ENCODE data around the gene CAMKK2.
"Not testable (repeated sequence)": the region's sequence is repeated elsewhere in the genome, so short reads cannot be mapped to it uniquely, and the experiment has no call there.

The CAMKK2 gene

DNA sequence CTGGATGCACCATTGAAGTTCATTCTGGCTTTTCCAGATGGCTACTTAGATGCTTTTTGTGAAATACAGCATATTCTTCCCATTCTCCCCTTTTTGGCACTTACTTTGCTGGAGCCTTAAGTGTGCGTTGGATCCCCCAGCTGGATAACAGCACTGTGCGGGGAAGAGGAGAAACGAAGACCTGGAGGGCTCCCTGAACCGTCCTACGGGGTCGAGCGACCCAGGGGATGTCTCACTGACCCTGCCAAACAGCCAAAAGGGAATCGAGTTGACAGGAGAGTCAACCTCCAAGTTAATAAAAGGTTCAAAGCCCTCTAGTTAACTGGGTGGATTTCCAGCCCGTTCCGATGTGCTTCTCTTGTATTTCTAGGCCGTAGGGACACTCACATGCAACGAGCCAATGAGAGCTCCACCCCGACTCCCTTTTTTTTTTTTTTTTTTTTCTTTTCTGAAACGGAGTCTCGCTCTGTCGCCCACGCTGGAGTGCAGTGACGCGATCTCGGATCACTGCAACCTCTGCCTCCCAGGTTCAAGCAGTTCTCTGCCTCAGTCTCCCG lies 1.0 kb upstream of the CAMKK2 start:
- DNase-seq, result no peak

DNA sequence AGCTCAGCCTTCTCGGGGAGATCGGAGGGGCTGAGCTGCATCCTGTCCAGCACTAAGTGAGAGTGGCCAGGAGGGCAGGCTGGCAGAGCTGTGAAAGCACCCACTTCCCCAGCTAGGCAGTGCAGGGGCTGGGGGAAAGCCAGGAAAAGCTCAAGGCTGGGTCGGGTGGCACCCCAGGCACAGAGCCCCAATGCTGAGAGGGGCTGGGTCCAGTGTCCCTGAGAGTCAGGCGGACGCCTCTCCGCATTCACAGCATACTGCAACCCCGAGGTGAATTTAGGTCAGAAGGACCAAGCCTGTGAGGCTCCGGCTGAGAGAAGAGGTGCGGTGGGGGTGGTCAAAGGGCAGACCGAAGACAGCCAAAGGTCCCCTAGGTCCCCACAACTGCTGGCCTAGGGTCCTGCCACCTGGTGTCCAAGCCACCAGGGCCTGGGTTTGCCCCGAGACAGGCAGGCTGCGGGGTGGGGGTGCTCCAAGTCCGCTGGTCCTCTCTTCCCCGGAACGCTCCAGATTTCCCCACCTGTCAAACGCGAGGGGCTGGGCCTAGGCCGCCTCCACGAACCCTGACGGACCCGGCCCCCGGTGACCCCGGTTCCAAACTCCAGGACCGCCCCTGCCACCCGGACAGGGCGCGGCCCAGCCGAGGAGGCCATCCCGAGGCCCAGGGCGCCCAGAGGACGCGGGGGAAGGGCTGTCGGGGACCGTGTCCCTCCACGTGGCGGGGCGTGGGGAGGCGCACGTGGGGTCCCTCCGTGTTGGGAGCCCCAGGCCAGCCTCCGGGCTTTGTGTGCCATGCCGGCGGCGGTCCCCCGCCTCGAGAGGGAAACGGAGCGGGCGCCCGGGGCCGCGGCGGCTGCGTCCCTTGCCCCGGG lies 527 bp downstream of the CAMKK2 start:
- DNase-seq, result no peak

DNA sequence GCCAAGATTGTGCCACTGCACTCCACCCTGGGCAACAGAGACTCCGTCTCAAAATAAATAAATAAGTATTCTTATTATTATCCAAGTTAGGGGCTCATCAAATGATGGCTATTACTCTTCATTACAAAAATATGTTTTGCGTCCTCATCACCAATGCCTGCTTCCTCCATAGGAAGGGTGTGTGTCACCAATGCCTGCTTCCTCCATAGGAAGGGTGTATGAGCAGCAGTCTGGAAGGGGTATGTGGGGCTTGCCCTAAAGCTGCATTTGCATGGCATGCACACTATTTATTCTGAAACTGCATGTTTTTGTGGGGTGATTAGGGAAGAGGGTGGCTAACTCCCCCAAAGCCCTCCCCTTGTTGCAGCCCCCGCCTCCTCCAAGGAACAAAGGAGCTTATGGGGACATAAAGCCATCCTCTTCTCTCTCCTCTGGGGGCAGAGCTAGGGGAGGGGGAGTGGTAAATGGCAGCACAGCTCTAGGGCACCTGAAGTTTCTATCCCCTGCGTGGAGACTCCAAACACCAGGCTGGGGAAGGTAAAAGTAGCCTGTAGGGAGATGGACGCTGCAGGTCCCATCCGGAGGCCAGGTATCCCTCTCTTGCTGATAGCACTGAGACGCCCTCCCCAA lies 1.3 kb downstream of the CAMKK2 start:
- DNase-seq, result no peak

DNA sequence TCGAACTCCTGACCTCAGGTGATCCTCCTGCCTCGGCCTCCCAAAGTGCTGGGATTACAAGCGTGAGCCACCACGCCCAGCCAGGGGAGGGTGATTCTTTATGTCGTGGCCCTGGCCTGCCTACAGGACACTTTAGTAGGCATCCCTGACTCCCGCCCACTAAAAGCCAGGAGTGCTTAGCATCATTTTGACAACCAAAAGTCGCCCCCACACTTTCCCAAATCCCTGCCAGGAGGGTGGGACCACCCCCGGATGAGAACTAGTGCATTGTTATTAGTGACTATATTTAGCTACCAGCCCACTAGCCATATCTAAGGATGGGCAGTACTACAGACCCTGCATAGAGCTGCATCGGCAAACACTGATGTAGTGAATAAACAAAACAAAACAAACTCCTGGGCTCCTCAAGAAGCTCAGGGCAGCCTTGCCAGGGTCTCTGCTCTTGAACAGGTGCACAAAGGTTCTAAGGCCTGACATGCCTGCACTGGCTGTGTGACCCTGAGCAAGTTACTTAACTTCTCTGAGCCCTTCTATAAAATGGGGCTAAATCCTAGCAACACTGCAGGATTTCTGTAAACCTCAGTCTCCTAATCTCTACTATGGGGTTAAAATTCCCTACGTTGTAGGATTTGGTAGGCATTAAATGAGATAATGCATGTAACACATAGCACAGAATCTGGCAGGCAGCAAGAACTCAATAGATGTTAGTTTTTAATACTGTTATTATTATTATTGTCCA lies 2.2 kb downstream of the CAMKK2 start:
- no peak for DNase-seq

DNA sequence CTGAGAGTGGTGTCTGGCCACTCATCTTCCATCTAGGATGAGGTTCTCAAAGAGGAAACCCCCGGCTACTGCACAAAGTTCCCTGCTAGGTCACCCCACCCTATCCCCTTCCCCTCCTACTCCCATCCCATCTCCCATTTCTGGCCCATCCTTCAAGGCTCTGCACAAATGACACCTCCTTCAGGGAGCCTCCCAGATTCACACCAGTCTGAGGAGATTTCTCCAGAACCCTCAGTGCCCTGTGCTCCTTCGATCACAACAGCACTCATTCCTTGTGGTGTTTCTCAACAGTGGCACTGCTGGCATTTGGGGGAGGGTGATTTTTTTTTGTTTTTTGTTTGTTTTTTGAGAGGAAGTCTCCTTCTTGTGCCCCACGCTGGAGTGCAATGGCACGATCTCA lies 2.9 kb downstream of the CAMKK2 start:
- no peak for DNase-seq

DNA sequence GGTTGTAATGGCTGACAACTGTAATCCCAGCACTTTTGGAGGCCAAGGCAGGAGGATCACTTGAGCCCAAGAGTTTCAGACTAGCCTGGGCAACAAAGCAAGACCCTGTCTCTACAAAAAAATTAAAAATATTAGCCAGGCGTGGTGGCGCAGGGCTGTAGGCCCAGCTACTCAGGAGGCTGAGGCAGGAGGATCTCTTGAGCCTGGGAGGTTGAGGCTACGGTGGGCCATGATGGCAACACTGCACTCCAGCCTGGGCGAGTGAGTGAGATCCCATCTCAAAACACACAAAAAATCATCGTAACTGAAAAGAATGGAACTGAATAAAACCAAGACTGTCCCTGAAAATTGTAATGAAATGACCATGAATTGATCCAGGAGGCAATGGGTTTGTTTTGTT lies 6.1 kb downstream of the CAMKK2 start:
- DNase-seq, result no peak

DNA sequence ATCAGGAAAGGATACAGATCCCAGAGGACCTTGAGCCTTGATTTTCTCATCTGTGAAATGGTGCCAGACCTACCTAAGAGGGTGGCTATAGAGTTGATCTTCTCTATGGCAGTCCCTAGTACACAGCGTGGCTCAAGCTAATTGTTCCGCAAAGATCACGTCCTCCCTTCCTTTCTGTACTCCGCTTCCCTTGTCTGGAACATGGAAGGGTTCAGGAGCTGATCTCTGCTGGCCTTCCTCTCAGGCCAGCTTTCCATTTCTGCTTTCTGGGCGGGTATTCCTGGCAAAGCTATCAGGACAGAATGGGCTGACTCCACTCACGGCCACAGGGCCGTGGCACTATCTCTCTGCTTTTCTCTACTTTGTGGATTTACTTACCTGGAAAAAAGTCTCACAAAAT lies 6.5 kb downstream of the CAMKK2 start:
- no peak for DNase-seq

DNA sequence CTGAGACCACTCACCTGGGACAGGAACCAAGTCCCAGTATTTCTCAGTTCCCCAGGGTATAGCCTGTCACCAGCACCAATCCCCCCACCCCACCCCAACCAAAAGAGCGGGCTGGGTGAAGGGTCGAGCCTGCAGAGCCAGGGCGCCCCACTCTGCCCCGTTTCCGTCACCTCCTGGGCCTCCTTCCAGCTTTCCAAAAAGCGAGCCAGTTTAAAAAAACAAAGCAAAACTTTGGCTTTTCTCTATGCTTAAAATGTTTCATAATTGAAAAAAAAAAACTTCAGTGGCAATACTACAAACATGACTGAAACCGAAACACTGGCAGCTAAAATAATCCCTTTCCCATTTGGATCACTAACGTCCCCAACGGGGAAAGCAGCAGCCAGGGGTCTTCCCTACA lies 7.5 kb downstream of the CAMKK2 start:
- DNase-seq, result no peak

DNA sequence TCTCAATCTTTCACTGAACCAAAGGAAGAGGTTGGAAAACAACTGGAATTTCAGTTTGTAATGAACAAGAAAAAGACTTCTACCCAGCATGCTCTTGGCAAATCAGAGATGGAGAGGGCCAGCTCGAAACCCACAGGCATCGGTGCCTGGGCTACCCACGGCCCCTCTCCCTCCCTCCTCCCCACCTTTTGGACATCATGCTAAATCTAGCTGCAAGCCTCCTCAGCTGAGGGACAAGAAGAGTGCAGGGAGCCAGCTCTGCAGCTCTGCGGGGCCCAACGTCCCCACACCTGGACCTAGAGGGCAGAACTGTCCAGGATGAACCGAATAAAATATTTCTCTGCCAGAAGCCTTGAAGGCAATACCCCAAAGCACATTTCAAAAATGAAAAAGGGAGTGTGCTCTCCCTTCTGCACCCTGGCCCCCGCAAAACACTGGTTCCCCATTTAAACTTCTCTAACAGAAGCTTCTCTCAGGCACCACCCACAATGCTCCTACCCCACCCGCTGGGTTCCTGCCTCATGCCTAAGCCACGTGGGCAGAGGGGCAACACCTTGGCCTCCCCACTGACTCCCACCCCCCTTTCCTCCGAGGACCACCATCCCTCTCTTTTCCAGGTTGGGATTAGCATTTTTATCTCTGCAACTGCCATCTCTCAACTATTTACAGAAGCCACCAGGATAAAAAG lies 8.2 kb downstream of the CAMKK2 start:
- no peak for DNase-seq

DNA sequence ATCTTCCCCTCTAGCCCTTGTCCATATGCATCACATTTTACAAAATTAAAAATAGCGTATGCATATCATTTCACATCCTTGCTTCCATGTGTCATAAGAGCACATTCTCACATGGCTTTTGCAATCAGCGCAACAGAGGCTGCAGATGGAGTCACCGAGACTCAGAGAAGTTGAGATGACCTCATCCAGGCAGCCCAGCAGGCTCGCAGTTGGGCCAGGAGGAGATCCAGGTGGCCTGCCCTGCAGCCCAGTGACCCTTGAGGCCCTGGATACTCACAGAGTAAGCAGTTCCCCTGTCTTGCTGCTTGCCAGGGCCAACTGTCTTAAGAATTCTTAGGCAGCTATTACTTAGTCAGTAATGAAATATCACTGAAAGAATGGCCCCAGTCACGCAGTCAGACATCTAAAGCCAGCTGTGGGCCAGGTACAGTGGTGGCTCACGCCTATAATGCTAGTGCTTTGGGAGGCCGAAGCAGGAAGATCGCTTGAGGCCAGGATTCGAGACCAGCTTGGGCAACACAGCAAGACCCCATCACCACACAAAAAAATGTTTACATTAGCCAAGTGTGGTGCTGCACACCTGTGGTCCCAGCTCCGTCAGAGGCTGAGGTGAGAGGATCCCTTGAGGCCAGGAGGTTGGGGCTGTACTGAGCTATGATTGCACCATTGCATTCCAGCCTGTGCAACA lies 9.1 kb downstream of the CAMKK2 start:
- no peak for DNase-seq

DNA sequence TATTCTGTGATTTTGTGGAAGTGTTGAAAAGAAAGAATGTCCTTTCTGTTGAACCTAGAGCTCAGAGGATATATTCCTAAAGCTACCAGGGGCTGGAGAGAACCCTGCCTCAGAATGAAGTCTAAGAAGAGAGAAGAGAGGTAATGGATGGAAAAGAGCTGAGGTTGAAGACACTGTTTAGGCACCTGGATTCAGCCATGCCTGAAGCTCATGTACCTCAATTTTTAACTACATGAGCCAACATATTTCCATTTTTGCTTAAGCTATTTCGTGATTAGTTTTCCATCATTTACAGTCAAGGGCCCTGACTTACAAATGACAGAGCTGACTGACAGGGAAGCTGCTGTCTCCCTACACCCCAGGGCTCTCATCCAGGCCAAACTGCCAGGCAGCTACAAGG lies 10.7 kb downstream of the CAMKK2 start:
- no peak for DNase-seq

DNA sequence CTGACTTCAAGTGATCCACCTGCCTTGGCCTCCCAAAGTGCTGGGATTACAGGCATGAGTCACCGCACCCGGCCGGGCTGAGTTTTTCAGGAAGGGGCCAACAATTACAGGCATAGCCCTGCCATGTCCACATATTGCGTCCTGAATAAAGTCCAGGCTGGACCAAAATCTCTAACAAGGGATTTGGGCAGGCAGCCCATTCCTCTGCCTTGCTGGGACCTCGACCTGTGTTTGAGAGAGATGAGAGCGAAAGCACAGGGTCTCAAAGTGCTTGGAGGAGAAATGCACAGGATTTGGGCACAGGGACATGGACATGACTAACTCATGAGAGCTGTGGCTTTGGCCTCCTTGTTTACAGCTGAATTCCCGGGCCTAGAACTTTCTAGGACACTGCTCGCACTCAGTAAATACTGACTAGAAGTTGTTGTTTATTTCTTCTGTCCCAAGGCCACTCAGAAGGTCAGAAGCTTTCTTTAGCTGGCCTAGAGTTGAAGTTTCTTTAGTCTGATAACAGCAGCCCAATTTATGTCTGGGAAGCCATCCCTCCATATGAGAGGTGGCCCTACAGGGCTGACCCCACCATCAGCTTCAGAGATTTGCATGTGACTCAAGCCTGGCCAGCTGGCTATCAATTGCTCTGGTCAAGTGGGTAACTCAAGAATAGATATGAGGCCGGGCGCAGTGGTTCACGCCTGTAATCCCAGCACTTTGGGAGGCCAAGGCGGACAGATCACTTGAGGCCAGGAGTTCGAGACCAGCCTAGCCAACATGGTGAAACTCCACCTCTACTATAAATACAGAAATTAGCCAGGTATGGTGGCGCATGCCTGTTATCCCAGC lies 11.7 kb downstream of the CAMKK2 start:
- DNase-seq, result no peak

DNA sequence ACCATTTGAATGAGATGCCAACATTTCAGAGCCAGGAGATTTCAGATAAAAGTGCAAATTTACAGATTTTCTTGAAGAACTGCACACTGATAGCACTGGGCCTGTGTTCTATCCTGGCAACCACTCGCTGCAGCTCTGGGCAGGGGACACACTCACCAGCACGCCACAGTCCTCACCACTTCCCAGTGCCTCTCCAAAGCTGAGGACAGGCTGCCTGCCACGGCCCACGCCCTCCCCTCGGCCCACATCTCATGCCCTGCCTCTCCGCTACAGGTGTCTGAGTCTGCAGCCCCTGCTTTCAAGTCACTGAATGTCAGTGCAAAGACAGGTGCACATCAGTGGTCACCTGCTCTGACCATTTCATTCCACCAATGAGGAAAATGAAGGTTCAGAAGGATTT lies 12.7 kb downstream of the CAMKK2 start:
- DNase-seq, result no peak

DNA sequence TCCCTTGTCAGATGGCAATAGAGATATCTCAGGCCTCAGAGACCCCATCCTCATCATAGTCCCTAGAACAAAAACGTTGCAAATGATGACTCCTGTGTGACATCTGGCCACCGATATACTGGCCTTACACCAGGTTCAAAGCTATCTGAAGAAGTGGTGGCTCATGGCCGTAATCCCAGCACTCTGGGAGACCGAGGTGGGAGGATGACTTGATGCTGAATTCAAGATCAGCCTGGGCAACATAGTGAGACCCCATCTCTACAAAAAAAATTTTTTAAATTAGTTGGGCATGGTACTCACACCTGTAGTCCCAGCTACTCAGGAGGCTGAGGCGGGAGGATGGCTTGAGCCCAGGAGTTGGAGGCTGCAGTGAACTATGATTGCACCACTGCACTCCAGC lies 13.1 kb downstream of the CAMKK2 start:
- no peak for DNase-seq

DNA sequence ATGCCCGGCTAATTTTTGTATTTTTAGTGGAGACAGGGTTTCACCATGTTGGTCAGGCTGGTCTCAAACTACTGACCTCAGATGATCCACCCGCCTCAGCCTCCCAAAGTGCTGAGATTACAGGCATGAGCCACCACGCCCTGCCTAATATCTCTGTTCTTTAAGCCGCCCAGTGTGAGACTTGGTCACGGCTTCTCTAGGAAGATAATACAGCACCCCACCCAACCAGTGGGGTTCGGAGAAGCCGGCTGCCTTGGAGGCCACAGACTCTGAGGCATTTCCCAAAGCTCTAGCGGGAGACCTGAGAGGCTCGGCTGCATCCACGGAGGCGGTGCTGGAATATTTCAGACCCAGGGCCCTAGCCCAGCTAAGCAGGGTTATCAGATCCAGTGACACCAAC lies 13.6 kb downstream of the CAMKK2 start:
- not testable (repeated sequence) for DNase-seq

DNA sequence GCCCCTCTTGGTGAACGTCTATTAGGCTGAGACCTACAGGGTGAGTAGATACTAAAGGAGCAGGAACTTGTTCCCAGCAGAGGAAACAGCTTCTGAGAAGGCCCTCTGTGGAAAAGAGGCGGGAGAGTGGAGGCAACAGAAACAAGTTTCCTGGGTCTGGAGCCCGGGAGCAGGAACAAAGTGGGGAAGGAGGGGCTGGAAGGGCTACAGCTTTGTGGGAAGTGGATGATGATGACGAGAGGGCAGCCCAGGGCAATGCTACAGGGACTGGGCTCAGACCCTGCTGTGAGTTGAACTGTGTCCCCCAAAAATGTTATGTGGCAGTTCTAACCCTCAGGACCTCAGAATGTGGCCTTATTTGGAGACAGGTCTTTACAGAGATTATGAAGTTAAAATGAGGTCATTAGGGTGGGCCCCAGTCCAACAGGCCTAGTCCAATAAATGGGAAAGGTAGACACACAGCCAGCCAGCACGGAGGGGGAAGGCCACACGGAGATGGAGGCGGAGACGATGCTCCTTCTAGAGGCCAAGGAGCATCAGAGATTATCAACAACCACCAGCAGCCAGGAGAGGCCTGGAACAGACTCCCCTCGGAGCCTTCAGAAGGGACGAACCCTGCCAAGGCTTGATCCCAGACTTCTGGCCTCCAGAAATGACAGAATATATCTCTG lies 14.3 kb downstream of the CAMKK2 start:
- no peak for DNase-seq

DNA sequence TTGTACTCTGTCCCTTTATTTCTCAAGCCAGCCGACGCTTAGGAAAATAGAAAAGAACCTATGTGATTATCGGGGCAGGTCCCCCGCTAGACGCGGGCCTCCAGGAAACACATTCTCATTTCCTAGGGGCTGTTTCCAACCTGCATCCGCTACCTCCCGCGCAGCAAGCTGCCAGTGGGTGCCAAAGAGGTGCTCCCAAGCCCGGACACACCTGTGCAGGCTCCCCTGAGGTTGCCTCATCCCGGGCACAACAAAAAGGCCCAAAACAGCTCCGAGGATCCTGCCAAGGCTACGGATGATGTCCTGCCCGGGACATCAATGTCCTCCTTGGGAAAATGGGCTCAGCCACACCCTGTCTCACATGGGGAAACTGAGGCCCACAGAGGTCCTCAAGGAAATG lies 15.4 kb downstream of the CAMKK2 start:
- DNase-seq, result not testable (repeated sequence)

DNA sequence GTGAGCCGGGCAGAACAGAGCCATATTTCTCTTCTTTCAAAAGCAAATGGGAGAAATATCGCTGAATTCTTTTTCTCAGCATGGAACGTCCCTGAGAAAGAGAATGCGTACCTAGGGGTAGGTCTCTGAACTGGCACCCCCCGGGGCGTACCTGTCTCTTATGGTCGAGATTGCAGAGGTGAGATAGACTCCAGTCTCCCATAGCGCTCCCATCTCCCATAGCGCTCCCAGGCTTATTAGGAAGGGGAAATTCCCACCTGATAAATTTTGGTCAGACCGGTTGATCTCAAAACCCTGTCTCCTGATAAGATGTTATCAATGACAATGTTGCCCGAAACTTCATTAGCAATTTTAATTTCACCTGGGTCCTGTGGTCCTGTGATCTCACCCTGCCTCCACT lies 16.0 kb downstream of the CAMKK2 start:
- not testable (repeated sequence) for DNase-seq

DNA sequence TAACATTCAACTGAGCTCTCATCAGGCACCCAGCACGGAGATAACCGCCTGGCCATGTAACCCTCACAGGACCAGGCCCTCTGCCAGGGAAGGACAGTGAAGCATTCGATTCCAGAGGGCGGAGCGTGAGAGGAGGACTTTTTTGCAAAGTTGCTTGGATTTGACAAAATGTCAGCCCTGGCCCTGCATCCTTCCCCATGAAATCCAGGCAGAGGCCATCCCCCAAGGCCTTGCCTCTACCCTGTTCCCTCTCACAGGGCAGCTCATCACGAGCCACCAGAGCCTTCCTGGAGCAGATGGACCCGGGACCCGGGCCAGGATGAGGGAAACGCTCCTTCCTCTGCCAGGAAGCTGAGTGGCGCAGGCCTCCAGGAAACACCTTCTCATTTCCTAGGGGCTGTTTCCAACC lies 17.0 kb downstream of the CAMKK2 start:
- DNase-seq, result no peak

DNA sequence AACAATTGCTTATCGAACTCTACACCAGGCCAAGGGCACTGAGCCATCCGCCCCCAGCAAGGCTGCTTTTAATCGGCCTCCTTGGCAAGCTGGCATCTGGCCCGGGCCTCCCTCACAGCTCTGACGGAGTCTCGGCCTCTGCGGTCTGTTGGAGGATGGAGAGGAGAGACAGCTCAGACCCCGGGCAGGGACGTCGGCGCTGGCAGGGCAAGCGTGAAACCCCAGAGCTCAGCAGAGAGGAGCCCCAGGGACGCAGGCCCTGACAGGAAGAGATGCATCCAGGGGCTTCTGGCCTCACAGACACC lies 17.5 kb downstream of the CAMKK2 start:
- no peak for DNase-seq

Measured in 8988T (cell line).